C4-2B (cell line): ENCODE measurements around the gene PROX1.

Experiments
- CTCF ChIP-seq: fragments of 450-650 bp; conservative IDR thresholded peaks from 2 replicates; pipeline ENCODE4 v1.5.1; 2017; ENCODE audit warnings: mild to moderate bottlenecking
- ZFX ChIP-seq: fragments of 450-650 bp; IDR thresholded peaks from 2 replicates; pipeline ENCODE4 v1.6.1; 2017

GRCh38 chr1:214019499-214019898, 31.7 kb downstream of the PROX1 start:
- TF ChIP-seq CTCF (no peak), ZFX (no peak)
